HUES6 (cell line): ENCODE measurements around the gene CCDC88C.
"Not testable (repeated sequence)": the region's sequence is repeated elsewhere in the genome, so short reads cannot be mapped to it uniquely, and the experiment has no call there.

Source experiments
- H3K27ac ChIP-seq: 2 replicates; pipeline ENCODE4 v1.7.0; 2013; ENCODE audit warnings: low read depth, mild to moderate bottlenecking, low read length, inconsistent platforms
- H3K27me3 ChIP-seq: 2 replicates; pipeline ENCODE4 v1.6.1; 2013; ENCODE audit warnings: low read length; ENCODE audit not compliant: control insufficient read depth, insufficient read depth
- H3K36me3 ChIP-seq: 2 replicates; pipeline ENCODE4 v1.6.1; 2013; ENCODE audit warnings: low read length; ENCODE audit not compliant: control insufficient read depth, insufficient read depth
- H3K4me1 ChIP-seq: 2 replicates; pipeline ENCODE4 v1.6.1; 2013; ENCODE audit warnings: low read length; ENCODE audit not compliant: control insufficient read depth, insufficient read depth
- H3K4me3 ChIP-seq: 2 replicates; pipeline ENCODE4 v1.5.1; 2013; ENCODE audit warnings: low read depth, low read length
- H3K9ac ChIP-seq: one replicate; pipeline ENCODE4 v1.6.1; 2013; ENCODE audit warnings: mild to moderate bottlenecking, low read length
- H3K9me3 ChIP-seq: 2 replicates; pipeline ENCODE4 v1.6.1; 2013; ENCODE audit warnings: low read depth, low read length; ENCODE audit not compliant: control insufficient read depth, insufficient read depth

CCDC88C gene

GRCh38 chr14:91256661-91257060 lies 161.0 kb downstream of the CCDC88C start:
- peaks cover 21% of the 10 kb centered on the region; the same call in 1 of the 2 replicates for H3K4me1 ChIP-seq
- H3K36me3 ChIP-seq: no peaks in the 10 kb centered on the region
- H3K9me3 ChIP-seq: no peaks in the 10 kb centered on the region; the same call in 1 of the 2 replicates
- H3K27me3 ChIP-seq: peaks cover 25% of the 10 kb centered on the region
- no peak overlapping the region for H3K27ac ChIP-seq
- H3K4me3 ChIP-seq: no peak overlapping the region
- H3K9ac ChIP-seq: no peak overlapping the region

- Histone ChIP-seq H3K27ac (no peak overlapping the region), H3K4me3 (no peak overlapping the region), H3K9me3 (no peaks in the 10 kb centered on the region), H3K36me3 (no peaks in the 10 kb centered on the region), H3K9ac (no peak overlapping the region), H3K27me3 (peaks cover 25% of the 10 kb centered on the region), H3K4me1 (peaks cover 21% of the 10 kb centered on the region; the same call in 1 of the 2 replicates)
Measured at GRCh38 chr14:91255026-91255695, 162.5 kb downstream of the CCDC88C start.

GRCh38 chr14:91254461-91254860 lies 163.2 kb downstream of the CCDC88C start:
- Histone ChIP-seq H3K27me3 (peaks cover 25% of the 10 kb centered on the region), H3K9me3 (no peaks in the 10 kb centered on the region), H3K4me3 (no peak overlapping the region), H3K9ac (no peak overlapping the region), H3K36me3 (no peaks in the 10 kb centered on the region), H3K4me1 (peaks cover 21% of the 10 kb centered on the region; the same call in 1 of the 2 replicates), H3K27ac (no peak overlapping the region)

GRCh38 chr14:91253795-91254323 lies 163.8 kb downstream of the CCDC88C start:
- Histone ChIP-seq H3K9me3 (no peaks in the 10 kb centered on the region), H3K27me3 (peaks cover 25% of the 10 kb centered on the region), H3K4me3 (peak overlapping the region; percentile 65), H3K36me3 (no peaks in the 10 kb centered on the region), H3K9ac (peak overlapping the region; percentile 35), H3K27ac (no peak overlapping the region), H3K4me1 (peaks cover 21% of the 10 kb centered on the region; the same call in 1 of the 2 replicates)

GRCh38 chr14:91252871-91253794 lies 164.5 kb downstream of the CCDC88C start:
- peaks cover 25% of the 10 kb centered on the region for H3K27me3 ChIP-seq
- no peaks in the 10 kb centered on the region for H3K36me3 ChIP-seq
- no peak overlapping the region for H3K27ac ChIP-seq
- peak overlapping the region; percentile 55 for H3K9ac ChIP-seq
- H3K4me1 ChIP-seq: peaks cover 21% of the 10 kb centered on the region; the same call in 1 of the 2 replicates
- peak overlapping the region; percentile 65 for H3K4me3 ChIP-seq
- no peaks in the 10 kb centered on the region for H3K9me3 ChIP-seq

- Histone ChIP-seq H3K27me3 (peaks cover 25% of the 10 kb centered on the region), H3K9ac (no peak overlapping the region), H3K4me3 (no peak overlapping the region), H3K9me3 (no peaks in the 10 kb centered on the region), H3K4me1 (peaks cover 10% of the 10 kb centered on the region; the same call in 1 of the 2 replicates), H3K36me3 (no peaks in the 10 kb centered on the region), H3K27ac (no peak overlapping the region)
Measured at GRCh38 chr14:91250912-91251311, 166.7 kb downstream of the CCDC88C start.

- H3K27me3 ChIP-seq: peaks cover 25% of the 10 kb centered on the region
- peaks cover 10% of the 10 kb centered on the region; the same call in 1 of the 2 replicates for H3K4me1 ChIP-seq
- no peaks in the 10 kb centered on the region for H3K9me3 ChIP-seq
- H3K9ac ChIP-seq: no peak overlapping the region
- H3K36me3 ChIP-seq: no peaks in the 10 kb centered on the region
- H3K27ac ChIP-seq: no peak overlapping the region
- no peak overlapping the region for H3K4me3 ChIP-seq
Measured at GRCh38 chr14:91249841-91250616, 167.6 kb downstream of the CCDC88C start.

GRCh38 chr14:91246051-91246852 lies 171.4 kb downstream of the CCDC88C start:
- Histone ChIP-seq H3K9me3 (no peaks in the 10 kb centered on the region), H3K27ac (no peak overlapping the region), H3K4me1 (no peaks in the 10 kb centered on the region), H3K9ac (no peak overlapping the region), H3K4me3 (no peak overlapping the region), H3K27me3 (peaks cover 5% of the 10 kb centered on the region; the same call in 1 of the 2 replicates), H3K36me3 (no peaks in the 10 kb centered on the region)

- not testable (repeated sequence) for H3K27ac ChIP-seq, H3K36me3 ChIP-seq, H3K4me3 ChIP-seq, H3K27me3 ChIP-seq, H3K4me1 ChIP-seq, H3K9ac ChIP-seq, H3K9me3 ChIP-seq
Measured at GRCh38 chr14:91245616-91246015, 172.0 kb downstream of the CCDC88C start.

- no peak overlapping the region for H3K4me3 ChIP-seq
- H3K27me3 ChIP-seq: peaks cover 5% of the 10 kb centered on the region; the same call in 1 of the 2 replicates
- H3K9ac ChIP-seq: no peak overlapping the region
- no peaks in the 10 kb centered on the region for H3K4me1 ChIP-seq
- H3K9me3 ChIP-seq: no peaks in the 10 kb centered on the region
- no peak overlapping the region for H3K27ac ChIP-seq
- H3K36me3 ChIP-seq: no peaks in the 10 kb centered on the region
Measured at GRCh38 chr14:91245029-91245428, 172.6 kb downstream of the CCDC88C start.
